MCF 10A (cell line): ENCODE results near the gene FGF8. TPM values are rescaled to one million over a fixed set of nuclear protein-coding genes. Genes with fewer than 3 reads are reported as not detected.

Experiments used
- BruUV-seq: library from RNA; stranded (reverse); fragments of 400-500 nt; replicated peaks from 2 replicates; lab custom pipeline; 2021; lab: Mats Ljungman, UMichigan
- CTCF ChIA-PET: fragments of 300-600 bp; sonication (Branson Sonifier 250); formaldehyde crosslinking; extraction: SDS; loops from one replicate; lab custom pipeline; 2021; ENCODE audit warnings: antibody characterized with exemption, inconsistent platforms; lab: Yijun Ruan, JAX
- POLR2A ChIA-PET: fragments of 300-600, 350-650 bp; sonication (Branson Sonifier 250); formaldehyde crosslinking; extraction: SDS; loops from one replicate; lab custom pipeline; 2020; ENCODE audit warnings: antibody characterized with exemption, inconsistent platforms; lab: Yijun Ruan, JAX
- DNase-seq: peaks from one replicate; pipeline ENCODE4 v3.0.0-alpha.2; 2018; ENCODE audit not compliant: unreplicated experiment
- H3K27ac Mint-ChIP-seq: one replicate; pipeline ENCODE4 v1.8.0; 2022; ENCODE audit warnings: mild to moderate bottlenecking, low read depth, mixed read lengths; ENCODE audit not compliant: unreplicated experiment
- H3K27me3 Mint-ChIP-seq: one replicate; pipeline ENCODE4 v1.8.0; 2022; ENCODE audit warnings: mixed read lengths; ENCODE audit not compliant: insufficient read depth, unreplicated experiment
- H3K36me3 Mint-ChIP-seq: one replicate; pipeline ENCODE4 v1.8.0; 2022; ENCODE audit warnings: mild to moderate bottlenecking, moderate library complexity, mixed read lengths; ENCODE audit not compliant: insufficient read depth, unreplicated experiment
- H3K4me1 Mint-ChIP-seq: one replicate; pipeline ENCODE4 v1.8.0; 2022; ENCODE audit warnings: mixed read lengths; ENCODE audit not compliant: insufficient read depth, unreplicated experiment
- H3K4me3 Mint-ChIP-seq: one replicate; pipeline ENCODE4 v1.8.0; 2022; ENCODE audit warnings: mild to moderate bottlenecking, moderate library complexity, mixed read lengths; ENCODE audit not compliant: unreplicated experiment
- H3K9me3 Mint-ChIP-seq: one replicate; pipeline ENCODE4 v1.8.0; 2022; ENCODE audit warnings: mixed read lengths; ENCODE audit not compliant: unreplicated experiment
- intact Hi-C: fragments of 100-400 bp; cut with micrococcal nuclease; formaldehyde crosslinking; loops from 2 replicates; pipeline ENCODE4 v1.14.1; 2022
- total RNA-seq: library from RNA; stranded (reverse); gene quantifications from 2 replicates; pipeline ENCODE4 v1.2.3, GENCODE V29; 2022
- TF ChIP-seq, protein P1 (sequence below): fragments of 200-600 bp; IDR thresholded peaks from one replicate; pipeline ENCODE4 v1.8.0; 2022; ENCODE audit warnings: antibody characterized with exemption, mild to moderate bottlenecking; ENCODE audit not compliant: unreplicated experiment

The FGF8 gene
- total RNA-seq, 1 experiment from 2014 or later: not detected

DNA sequence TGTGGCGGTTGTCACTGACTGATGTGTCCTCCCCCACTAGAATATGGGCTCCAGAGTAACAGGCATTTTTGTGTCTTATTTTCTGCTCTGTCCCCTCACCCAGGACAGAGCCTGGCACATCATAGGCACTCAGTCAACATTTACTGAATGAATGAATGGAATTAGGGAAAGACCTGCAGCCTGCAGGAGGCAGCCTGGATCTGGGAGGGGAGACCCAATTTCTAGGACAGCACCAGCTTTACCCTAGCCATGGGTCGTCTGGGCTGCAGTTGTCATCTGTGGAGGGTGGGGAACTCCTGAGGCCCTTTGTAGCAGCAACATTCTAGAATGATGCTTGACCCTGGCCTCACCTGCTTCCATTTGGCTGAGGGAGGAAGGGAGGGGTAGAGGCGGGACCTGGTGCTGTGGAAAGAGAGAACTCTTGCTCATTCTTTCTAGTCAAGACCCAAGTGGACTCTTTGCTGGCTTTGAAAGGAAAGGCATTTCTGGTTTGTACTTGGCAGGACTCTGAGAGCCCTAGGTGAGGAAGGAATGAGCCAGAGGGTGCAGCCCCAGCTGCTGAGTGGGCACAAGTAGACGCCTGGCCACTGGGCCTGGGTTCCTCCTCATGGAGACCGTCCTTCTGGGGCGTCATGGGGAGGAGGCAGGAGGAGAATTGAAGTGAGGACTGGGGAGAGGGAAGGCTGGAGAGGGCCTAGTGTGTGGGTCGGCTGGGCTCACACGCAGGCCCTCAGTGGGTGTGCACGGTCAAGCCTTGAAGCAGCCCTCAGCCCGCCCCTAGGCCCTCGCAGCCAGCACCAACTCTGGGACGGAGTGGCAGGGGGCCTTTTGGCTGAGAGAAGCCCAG is 8.9 kb downstream of the FGF8 start:
- no peaks in the 10 kb centered on the region for H3K36me3 Mint-ChIP-seq
- H3K9me3 Mint-ChIP-seq: no peaks in the 10 kb centered on the region
- no peak overlapping the region for H3K4me3 Mint-ChIP-seq
- POLR2A ChIA-PET: interaction anchor here (0.7 to 0.8 kb wide), 3 partner anchors 16 to 955 kb away, joined by 3 read pairs; partner anchors contain the start of gene NPM3
- DNase-seq: no peak
- H3K4me1 Mint-ChIP-seq: no peaks in the 10 kb centered on the region
- intact Hi-C loops: no loop called here
- no peak overlapping the region for H3K27ac Mint-ChIP-seq
- peaks cover 24% of the 10 kb centered on the region for H3K27me3 Mint-ChIP-seq
- CTCF ChIA-PET: interaction anchor here (0.7 to 0.8 kb wide), 2 partner anchors 19 to 554 kb away, joined by 3 read pairs; no protein-coding TSS in a partner anchor
- TF ChIP-seq, protein P1, sequence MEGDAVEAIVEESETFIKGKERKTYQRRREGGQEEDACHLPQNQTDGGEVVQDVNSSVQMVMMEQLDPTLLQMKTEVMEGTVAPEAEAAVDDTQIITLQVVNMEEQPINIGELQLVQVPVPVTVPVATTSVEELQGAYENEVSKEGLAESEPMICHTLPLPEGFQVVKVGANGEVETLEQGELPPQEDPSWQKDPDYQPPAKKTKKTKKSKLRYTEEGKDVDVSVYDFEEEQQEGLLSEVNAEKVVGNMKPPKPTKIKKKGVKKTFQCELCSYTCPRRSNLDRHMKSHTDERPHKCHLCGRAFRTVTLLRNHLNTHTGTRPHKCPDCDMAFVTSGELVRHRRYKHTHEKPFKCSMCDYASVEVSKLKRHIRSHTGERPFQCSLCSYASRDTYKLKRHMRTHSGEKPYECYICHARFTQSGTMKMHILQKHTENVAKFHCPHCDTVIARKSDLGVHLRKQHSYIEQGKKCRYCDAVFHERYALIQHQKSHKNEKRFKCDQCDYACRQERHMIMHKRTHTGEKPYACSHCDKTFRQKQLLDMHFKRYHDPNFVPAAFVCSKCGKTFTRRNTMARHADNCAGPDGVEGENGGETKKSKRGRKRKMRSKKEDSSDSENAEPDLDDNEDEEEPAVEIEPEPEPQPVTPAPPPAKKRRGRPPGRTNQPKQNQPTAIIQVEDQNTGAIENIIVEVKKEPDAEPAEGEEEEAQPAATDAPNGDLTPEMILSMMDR: no peak
- BruUV-seq: no TSS peak

DNA sequence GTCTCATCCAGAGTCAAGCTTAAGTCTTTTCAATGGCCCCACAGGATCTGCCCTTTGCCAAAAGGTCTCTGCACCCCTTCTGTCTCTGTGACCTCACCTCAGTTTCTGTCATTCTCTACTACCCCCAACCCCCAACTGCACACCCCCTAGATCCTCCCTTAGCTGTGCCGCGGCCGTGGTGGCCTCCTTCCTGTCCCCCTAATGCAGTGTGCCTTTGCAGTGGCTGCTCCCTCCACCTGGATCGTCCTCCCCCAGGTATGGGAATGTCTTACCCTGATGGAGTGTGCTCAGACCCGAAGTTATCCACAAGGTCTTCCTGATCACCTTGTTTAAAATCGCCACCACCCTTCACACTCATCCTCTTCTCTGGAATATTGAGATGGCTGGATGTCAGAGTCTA is 9.6 kb downstream of the FGF8 start:
- BruUV-seq: no TSS peak
- DNase-seq: no peak
- Mint-ChIP-seq H3K9me3 (no peaks in the 10 kb centered on the region), H3K36me3 (no peaks in the 10 kb centered on the region), H3K4me1 (no peaks in the 10 kb centered on the region), H3K27me3 (peaks cover 24% of the 10 kb centered on the region), H3K27ac (no peak overlapping the region), H3K4me3 (no peak overlapping the region)
- ChIA-PET POLR2A (interaction anchor here (0.7 kb wide), 1 partner anchor 65 kb away, joined by 3 read pairs; no protein-coding TSS in a partner anchor), CTCF (interaction anchor here (0.7 to 0.8 kb wide), 2 partner anchors 20 to 553 kb away, joined by 3 read pairs; no protein-coding TSS in a partner anchor)
- intact Hi-C loops: no loop called here
- TF ChIP-seq, protein P1: no peak

DNA sequence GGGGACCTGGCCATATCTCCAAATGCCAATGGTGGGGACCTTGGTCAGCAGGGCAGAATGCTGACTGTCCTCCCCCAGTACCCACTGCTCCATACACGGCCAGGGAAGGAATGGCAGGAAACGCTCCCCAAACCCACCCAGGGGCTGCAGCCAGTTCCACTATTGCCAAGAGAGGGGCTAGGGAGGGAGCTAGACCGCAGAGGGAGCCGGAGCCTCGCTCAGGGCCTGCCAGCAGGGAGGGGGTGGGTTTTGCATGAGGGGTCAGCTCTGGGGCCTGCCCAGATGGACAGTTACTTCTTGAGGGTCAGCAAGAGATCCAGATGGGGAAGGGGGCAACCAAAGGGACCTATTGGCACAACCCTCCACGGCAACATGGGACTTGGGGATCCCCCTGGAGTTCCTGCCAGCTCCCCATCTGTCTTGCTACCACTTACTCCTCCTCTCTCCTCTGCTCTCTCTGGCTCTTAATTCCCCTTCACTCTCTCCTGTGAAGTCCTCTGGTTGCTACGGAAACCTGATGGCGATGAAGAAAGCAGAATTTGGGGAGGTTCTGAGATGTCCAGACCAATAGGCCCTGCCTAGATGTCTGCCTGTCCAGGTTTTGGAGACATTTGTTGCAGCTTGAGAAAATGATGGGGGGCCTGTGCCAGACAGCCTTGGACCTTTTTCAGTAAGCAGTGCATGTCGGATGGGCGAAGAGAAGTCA is 12.6 kb downstream of the FGF8 start:
- no peak for DNase-seq
- TF ChIP-seq, protein P1: no peak
- Mint-ChIP-seq H3K4me3 (no peak overlapping the region), H3K36me3 (no peaks in the 10 kb centered on the region), H3K4me1 (no peaks in the 10 kb centered on the region), H3K27ac (no peak overlapping the region), H3K9me3 (no peaks in the 10 kb centered on the region), H3K27me3 (peaks cover 24% of the 10 kb centered on the region)
- BruUV-seq: no TSS peak
- ChIA-PET POLR2A (no interaction called here), CTCF (no interaction called here)
- intact Hi-C loops: no loop called here

DNA sequence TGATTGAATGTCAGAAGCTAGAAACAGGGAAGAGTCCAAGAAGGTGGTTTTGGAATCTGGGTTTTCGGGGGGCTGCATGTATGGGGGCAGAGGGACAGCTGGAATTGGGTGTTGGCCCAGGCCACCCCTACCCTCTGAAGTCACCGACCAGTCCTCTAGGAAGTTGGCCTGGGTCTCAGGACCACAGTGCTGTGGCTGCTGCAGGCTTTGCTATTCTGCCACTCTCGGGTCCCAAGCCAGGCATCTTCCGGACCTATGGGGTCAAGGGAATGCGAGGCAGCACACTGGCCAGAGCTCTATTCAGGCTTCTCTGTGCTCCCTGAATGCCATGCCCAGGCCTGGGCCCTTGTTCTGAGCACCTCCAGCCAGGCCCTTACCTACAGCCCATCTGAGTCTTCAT is 13.2 kb downstream of the FGF8 start:
- ChIA-PET CTCF (interaction anchor here (0.6 kb wide), 1 partner anchor 18 kb away, joined by 3 read pairs; no protein-coding TSS in a partner anchor), POLR2A (no interaction called here)
- Mint-ChIP-seq H3K36me3 (no peaks in the 10 kb centered on the region), H3K4me3 (no peak overlapping the region), H3K27me3 (peaks cover 24% of the 10 kb centered on the region), H3K4me1 (no peaks in the 10 kb centered on the region), H3K9me3 (no peaks in the 10 kb centered on the region), H3K27ac (no peak overlapping the region)
- TF ChIP-seq, protein P1: no peak
- intact Hi-C loops: no loop called here
- BruUV-seq: no TSS peak
- DNase-seq: no peak
